Natural killer cell treated with Interleukin-12 subunit alpha and Interleukin-12 subunit beta and Interleukin-15 and Interleukin-18, amount 100 ng/mL, for 72 hours (primary cell): Measurements from ENCODE around the gene LACTB. TPM values are rescaled to one million over a fixed set of nuclear protein-coding genes. Genes with fewer than 3 reads are reported as not detected.

Experiments used
- ATAC-seq, 2 donors: fragments of 150-1000 bp; cut with Tn5 transposase in 1 of 2; sonication (Bioruptor Pico), chemical (Tn5 transposase) in 1 of 2; 2 replicates each; pipeline ENCODE4 v1.10.0; 2021
- DNase-seq: peaks from one replicate; pipeline ENCODE4 v3.0.0; 2022; ENCODE audit warnings: low spot score
- H3K27ac Mint-ChIP-seq, 2 donors: 1 replicate in 1 of 2; 2 replicates in 1 of 2; pipeline ENCODE4 v1.8.0; 2022; ENCODE audit warnings: mixed read lengths in 2 of 2, mild to moderate bottlenecking in 1 of 2, moderate library complexity in 1 of 2
- H3K27me3 Mint-ChIP-seq, 2 donors: 1 replicate in 1 of 2; 2 replicates in 1 of 2; pipeline ENCODE4 v1.8.0; 2022; ENCODE audit warnings: mixed read lengths in 2 of 2
- H3K36me3 Mint-ChIP-seq: one replicate; pipeline ENCODE4 v1.8.0; 2022; ENCODE audit warnings: mixed read lengths
- H3K4me1 Mint-ChIP-seq, 2 donors: 1 replicate in 1 of 2; 2 replicates in 1 of 2; pipeline ENCODE4 v1.8.0; 2022; ENCODE audit warnings: low read depth in 2 of 2, mixed read lengths in 2 of 2, mild to moderate bottlenecking in 1 of 2
- H3K4me3 Mint-ChIP-seq: one replicate; pipeline ENCODE4 v1.8.0; 2022; ENCODE audit warnings: mixed read lengths
- H3K9me3 Mint-ChIP-seq: 2 replicates; pipeline ENCODE4 v1.8.0; 2022; ENCODE audit warnings: mixed read lengths
- total RNA-seq, 2 donors: library from RNA; stranded (reverse); gene quantifications; one replicate each; pipeline ENCODE4 v1.2.3, GENCODE V29; 2022

Gene LACTB
- total RNA-seq, 2 donors from 2014 or later: 16.7 to 43.6 TPM

DNA sequence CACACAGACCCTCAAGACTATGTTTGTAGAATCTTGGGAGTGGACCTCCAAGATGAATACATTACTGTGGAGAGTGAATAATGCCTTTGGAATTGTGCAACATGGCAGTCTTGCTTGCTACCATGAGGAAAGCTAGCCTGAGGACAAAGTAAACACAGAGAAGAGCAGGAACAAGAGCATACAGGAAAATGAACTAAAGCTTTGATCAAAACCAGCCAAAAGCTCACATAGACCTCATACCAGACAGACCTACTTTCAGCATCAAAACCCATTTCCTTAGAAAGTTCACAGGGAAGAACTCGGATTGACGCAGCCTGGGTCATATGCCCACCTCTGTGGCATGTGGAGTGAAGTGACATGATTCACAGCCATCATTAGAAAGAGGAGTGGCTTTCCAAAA lies 64.4 kb downstream of the LACTB start:
- Mint-ChIP-seq H3K4me1 (peaks cover 25 to 26% of the 10 kb centered on the region in 2 donors), H3K36me3 (peaks cover 6% of the 10 kb centered on the region), H3K27me3 (peaks cover 0 to 3% of the 10 kb centered on the region in 2 donors), H3K27ac (no peak overlapping the region), H3K4me3 (no peak overlapping the region), H3K9me3 (no peaks in the 10 kb centered on the region)
- no peak for DNase-seq
- ATAC-seq: no peak

DNA sequence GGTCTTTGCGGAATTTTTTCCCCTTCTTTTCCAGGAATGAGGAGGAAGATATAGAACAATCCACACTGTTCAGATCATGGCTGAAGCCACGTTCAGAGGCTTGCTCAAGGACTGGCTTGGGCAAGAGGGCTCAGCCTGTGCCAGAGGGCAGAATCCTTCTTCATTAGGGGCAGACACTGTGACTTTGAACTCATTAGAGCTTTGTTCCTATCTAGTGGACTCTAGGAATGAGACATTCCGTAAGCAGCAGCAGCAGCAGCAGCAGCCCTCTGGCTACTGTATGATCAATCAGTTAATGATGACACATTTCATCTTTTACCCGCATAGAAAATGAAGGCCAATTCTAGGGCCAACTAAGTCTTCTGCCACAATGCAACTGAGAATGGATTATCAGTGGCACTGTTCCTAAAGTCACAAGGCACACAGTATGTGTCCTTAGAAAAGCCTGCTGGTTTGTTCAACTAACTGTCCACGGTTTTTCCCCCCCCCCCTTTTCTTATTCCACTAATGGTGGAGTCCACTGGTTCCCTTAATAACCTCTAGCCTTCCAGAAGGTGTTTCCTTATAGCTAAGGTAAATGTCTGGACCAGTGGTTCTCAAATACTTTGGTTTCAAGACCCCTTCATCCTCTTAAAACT lies 66.0 kb downstream of the LACTB start:
- Mint-ChIP-seq H3K27me3 (peaks cover 0 to 3% of the 10 kb centered on the region in 2 donors), H3K9me3 (no peaks in the 10 kb centered on the region), H3K27ac (peak overlapping the region; percentile 93 to 96), H3K4me3 (peak overlapping the region; percentile 99), H3K4me1 (peaks cover 41 to 42% of the 10 kb centered on the region in 2 donors), H3K36me3 (peaks cover 6% of the 10 kb centered on the region)
- no peak for DNase-seq
- ATAC-seq: no peak

GRCh38 chr15:63188247-63188925 lies 66.7 kb downstream of the LACTB start:
- Mint-ChIP-seq H3K4me3 (peak overlapping the region; percentile 99), H3K9me3 (no peaks in the 10 kb centered on the region), H3K4me1 (peaks cover 44 to 47% of the 10 kb centered on the region in 2 donors), H3K27me3 (peaks cover 0 to 3% of the 10 kb centered on the region in 2 donors), H3K36me3 (peaks cover 6% of the 10 kb centered on the region), H3K27ac (peak overlapping the region; percentile 93 to 96)
- ATAC-seq (peak in 1 of 2 donors; percentile 1), DNase-seq (no peak)

GRCh38 chr15:63188926-63189871 lies 67.5 kb downstream of the LACTB start, which contains the start of gene RAB8B:
RAB8B (plus strand) TSS chr15:63189606; CDS start chr15:63189625, 19 bp downstream.
- Mint-ChIP-seq H3K4me3 (peak within 1 kb of the TSS; percentile 99), H3K36me3 (peaks cover 10% of the 10 kb centered on the region), H3K27ac (peak within 1 kb of the TSS; percentile 93 to 96), H3K9me3 (no peaks in the 10 kb centered on the region), H3K4me1 (peaks cover 50 to 52% of the 10 kb centered on the region in 2 donors), H3K27me3 (peaks cover 0 to 3% of the 10 kb centered on the region in 2 donors)
- peak; percentile 98 for DNase-seq
- ATAC-seq: peak; percentile 92 to 95

DNA sequence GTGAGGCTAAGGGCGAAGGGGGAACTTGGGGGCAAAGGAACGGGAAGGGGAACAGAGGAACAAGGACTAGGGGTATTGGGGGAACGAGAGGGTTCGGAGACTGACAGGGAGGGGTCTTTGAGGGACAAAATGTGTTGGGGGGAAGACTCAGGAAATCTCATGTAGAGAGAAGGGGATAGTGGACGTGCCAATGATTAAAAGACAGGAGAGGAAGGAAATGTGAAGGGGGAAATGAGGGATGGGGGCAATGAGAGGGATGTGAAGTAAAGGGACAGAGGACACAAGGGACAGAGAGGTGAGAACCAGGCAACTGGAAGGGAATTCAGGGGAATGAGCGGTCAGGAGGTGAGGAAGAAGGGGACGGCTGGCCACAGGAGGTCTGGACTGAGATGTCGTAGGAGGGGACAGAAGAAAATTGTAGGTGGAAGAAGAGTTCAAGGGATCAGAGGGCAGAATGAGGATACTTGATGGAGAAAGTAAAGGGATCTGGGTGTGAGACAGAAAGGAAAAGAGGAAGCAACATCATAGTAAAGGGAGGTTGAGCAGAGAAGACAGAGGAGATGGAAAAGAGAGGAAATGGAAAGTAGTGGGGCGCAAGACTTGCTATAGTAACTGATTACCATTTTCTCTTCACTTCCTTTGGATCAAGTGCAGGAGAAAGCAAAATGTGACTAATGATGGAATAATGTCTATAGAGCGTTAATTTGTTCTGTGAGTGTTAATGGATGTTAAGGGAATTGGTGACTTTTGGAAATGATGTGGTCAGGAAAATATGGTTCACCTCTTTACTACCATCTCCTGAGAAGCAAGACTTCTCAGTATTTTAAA lies 68.5 kb downstream of the LACTB start:
- ATAC-seq: no peak
- H3K36me3 Mint-ChIP-seq: peaks cover 10% of the 10 kb centered on the region
- no peaks in the 10 kb centered on the region for H3K9me3 Mint-ChIP-seq
- peak overlapping the region; percentile 99 for H3K4me3 Mint-ChIP-seq
- H3K27ac Mint-ChIP-seq: peak overlapping the region; percentile 93 to 96
- H3K27me3 Mint-ChIP-seq: peaks cover 0 to under 1% of the 10 kb centered on the region in 2 donors
- DNase-seq: no peak
- H3K4me1 Mint-ChIP-seq: peaks cover 54 to 57% of the 10 kb centered on the region in 2 donors

- ATAC-seq: no peak
- peaks cover 10% of the 10 kb centered on the region for H3K36me3 Mint-ChIP-seq
- no peaks in the 10 kb centered on the region for H3K9me3 Mint-ChIP-seq
- DNase-seq: no peak
- H3K4me3 Mint-ChIP-seq: peak overlapping the region; percentile 99
- peaks cover 61 to 66% of the 10 kb centered on the region in 2 donors for H3K4me1 Mint-ChIP-seq
- peak overlapping the region; percentile 93 to 96 for H3K27ac Mint-ChIP-seq
- H3K27me3 Mint-ChIP-seq: no peaks in the 10 kb centered on the region
These were observed 69.3 kb downstream of the LACTB start for GRCh38 chr15:63190769-63191649.

Other genes starting within 250 kb of the LACTB start
- 10 to 100 TPM in 1 of 2 donors, 1 to 10 TPM in 1; 7.0 to 12.1 TPM for gene TPM1, start 79.1 kb upstream of the LACTB start, total RNA-seq
- gene RPS27L, start 35.6 kb downstream of the LACTB start, total RNA-seq: 100 to 1,000 TPM in 1 of 2 donors, 10 to 100 TPM in 1; 41.6 to 112 TPM
- 100 to 1,000 TPM in 1 of 2 donors, 10 to 100 TPM in 1; 49.1 to 113 TPM for gene RAB8B, start 67.7 kb downstream of the LACTB start, total RNA-seq
- 10 to 100 TPM in 1 of 2 donors, 1 to 10 TPM in 1; 8.7 to 14.7 TPM for gene APH1B, start 155.7 kb downstream of the LACTB start, total RNA-seq